GM13976 (cell line): Measurements from ENCODE around the gene UBE2V1.

ENCODE experiments used
- DNase-seq: peaks from one replicate; pipeline ENCODE4 v3.0.0; 2012; ENCODE audit warnings: low spot score
- CTCF ChIP-seq: IDR thresholded peaks from 2 replicates; pipeline ENCODE4 v1.5.1; 2012; ENCODE audit warnings: borderline replicate concordance, mild to moderate bottlenecking; ENCODE audit not compliant: insufficient read depth; ENCODE audit errors: extremely low read depth, missing control alignments, control extremely low read depth
- in situ Hi-C: fragments of 300-500 bp; cut with MboI; formaldehyde crosslinking; loops from one replicate; pipeline ENCODE4 v1.12.0; 2022; ENCODE audit warnings: low sequenced_read_pairs, mixed read lengths, inconsistent platforms; ENCODE audit not compliant: unreplicated experiment

The UBE2V1 gene

GRCh38 chr20:50123418-50123817 is 10.5 kb upstream of the UBE2V1 start:
- in situ Hi-C loops: no loop called here
- no peak for TF ChIP-seq CTCF

GRCh38 chr20:50122763-50123162 is 9.8 kb upstream of the UBE2V1 start:
- TF ChIP-seq CTCF: no peak
- DNase-seq: no peak
- in situ Hi-C loops: no loop called here

More at GRCh38 chr20:50123418-50123817, 10.5 kb upstream of the UBE2V1 start:
- DNase-seq: no peak

GRCh38 chr20:50121858-50122271 is 8.9 kb upstream of the UBE2V1 start:
- no peak for DNase-seq
- in situ Hi-C loops: no loop called here

GRCh38 chr20:50120935-50121693 is 8.2 kb upstream of the UBE2V1 start:
- no peak for DNase-seq
- in situ Hi-C loops: no loop called here

More at GRCh38 chr20:50121858-50122271, 8.9 kb upstream of the UBE2V1 start:
- TF ChIP-seq CTCF: no peak

GRCh38 chr20:50118203-50118602 is 5.3 kb upstream of the UBE2V1 start:
- in situ Hi-C loops: no loop called here
- no peak for TF ChIP-seq CTCF
- DNase-seq: no peak

More at GRCh38 chr20:50120935-50121693, 8.2 kb upstream of the UBE2V1 start:
- peak; percentile 37 for TF ChIP-seq CTCF

GRCh38 chr20:50116368-50116999 is 3.5 kb upstream of the UBE2V1 start:
- TF ChIP-seq CTCF: no peak
- no peak for DNase-seq
- in situ Hi-C loops: no loop called here
